GM21367 (cell line): ENCODE data around the gene TRIM47.
"Not testable (repeated sequence)": the region's sequence is repeated elsewhere in the genome, so short reads cannot be mapped to it uniquely, and the experiment has no call there.

Experiments used
- ATAC-seq: cut with Tn5 transposase; IDR thresholded peaks from one replicate; pipeline ENCODE4 v1.9.1; 2021; ENCODE audit not compliant: unreplicated experiment

The TRIM47 gene

GRCh38 chr17:75892556-75893224 is 14.3 kb upstream of the TRIM47 start:
- ATAC-seq = no peak

DNA sequence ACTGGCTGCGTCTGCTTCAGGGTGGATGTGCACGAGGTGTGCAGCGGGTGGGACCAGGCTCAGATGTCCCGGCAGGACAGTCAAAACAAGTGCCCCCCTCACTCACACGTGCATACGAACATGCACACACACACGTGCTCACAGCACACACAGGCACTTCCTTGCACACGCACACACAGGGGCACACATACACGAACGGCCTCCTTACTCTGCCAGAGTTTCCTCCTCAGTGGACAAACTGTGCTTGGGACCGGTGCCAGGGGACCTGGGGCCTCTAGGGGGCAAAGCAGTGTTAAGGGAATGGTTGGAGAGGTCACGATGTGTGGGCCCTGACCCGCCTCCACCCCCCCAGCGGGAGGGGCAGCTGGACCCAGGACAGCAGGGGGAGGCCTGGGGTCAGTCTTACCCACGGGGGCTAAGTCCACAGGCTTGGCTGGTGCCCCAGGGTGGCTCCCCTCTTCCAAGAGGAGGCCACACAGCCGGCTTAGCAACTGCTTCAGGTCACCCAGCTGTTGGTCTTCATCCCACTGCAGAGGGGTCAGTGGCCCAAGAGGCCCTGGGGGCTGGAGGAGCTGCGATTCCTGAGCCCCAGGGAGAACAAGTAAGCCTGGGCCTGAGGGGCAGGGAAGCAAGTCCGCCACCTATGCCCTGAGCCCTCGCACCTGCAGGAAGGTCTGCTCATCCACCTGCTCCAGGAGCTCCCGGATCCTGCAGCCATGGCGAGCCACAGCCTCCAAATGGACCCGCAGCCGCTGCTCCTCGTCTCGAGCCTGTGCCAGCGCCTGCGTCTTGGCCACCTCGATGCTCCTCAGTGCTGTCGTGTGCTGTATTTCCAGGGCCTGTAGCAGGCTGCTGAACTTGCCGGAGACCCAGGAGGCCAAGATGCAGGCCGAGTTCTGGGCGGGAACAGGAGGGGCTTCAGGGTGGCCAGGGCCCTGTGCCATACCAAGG is 13.5 kb upstream of the TRIM47 start:
- no peak for ATAC-seq

DNA sequence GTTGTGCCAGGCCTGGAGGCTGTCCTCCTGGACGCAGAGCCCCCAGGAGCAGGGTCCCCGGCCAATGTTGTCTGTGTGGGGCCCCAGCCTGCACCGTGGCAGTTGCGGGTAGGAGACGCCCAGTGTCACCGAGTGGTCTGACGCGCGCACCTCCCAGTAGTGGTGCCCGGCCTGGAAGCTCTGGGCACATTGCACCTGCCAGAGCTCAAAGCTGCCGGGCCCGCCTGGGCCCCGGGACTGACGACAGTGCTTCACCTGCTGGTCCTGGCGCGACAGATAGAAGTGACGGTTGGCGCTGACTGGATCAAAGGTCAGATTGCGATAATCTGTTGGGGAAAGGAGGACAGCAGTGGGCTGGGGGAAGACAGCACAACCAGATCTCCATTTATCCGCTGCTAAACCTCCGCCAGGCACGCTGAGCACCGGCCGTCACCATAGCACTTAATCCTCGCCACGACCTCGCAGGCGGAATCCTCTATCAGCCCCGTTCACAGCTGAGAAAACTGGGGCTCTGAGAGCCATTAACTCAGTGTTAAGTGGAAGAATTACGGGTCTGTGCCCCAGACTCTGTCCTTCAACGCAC is 12.7 kb upstream of the TRIM47 start:
- no peak for ATAC-seq

DNA sequence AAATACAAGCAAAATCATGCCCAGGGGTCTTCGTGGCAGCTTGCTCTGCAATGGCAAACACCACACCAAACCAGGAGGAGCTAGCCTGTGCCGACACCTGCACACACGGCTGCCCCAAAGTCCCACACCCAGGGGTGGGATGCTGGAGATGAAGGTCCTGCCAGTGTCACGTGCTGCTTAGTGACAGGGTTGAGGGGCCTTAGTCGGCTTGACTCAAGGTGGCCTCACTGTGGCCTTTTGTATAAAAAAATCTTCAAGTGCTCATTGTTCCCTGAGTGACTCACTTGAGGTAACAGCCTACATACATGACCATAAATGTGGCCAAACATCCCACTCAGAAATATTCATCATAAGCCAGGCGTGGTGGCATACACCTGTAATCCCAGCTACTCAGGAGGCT is 11.1 kb upstream of the TRIM47 start:
- no peak for ATAC-seq

GRCh38 chr17:75888484-75888883 is 10.1 kb upstream of the TRIM47 start:
- ATAC-seq = no peak

DNA sequence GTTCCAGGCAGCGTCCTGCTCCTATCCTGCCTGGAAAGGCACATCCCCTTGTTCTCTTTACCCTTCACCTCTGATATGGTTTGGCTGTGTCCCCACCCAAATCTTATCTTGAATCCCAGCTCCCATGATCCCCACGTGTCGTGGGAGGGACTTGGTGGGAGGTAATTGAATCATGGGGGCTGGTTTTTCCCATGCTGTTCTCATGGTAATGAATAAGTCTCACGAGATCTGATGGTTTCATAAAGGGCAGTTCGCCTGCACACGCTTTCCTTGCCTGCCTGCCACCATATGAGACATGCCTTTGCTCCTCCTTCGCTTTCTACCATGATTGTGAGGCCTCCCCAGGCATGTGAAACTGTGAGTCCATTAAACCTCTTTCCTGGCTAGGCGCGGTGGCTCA is 7.5 kb upstream of the TRIM47 start:
- not testable (repeated sequence) for ATAC-seq

DNA sequence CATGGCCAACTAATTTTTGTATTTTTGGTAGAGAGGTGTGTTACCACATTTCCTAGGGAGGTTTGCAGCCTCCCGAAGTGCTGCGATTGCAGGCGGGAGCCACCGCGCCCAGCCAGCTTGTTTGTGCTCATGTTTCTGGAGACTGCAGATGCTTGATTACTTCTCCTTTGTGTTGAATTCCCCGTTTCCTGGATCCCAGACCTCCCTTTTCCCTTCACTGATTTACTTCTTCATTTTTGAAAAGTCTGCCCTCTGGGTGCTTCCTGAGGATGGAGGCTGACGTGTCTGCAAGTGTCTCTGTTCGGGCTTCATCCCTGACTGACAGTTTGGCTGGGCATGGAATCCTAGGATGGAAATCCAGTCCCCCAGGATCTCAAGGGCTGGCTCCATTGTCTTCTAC is 7.0 kb upstream of the TRIM47 start:
- ATAC-seq = no peak

DNA sequence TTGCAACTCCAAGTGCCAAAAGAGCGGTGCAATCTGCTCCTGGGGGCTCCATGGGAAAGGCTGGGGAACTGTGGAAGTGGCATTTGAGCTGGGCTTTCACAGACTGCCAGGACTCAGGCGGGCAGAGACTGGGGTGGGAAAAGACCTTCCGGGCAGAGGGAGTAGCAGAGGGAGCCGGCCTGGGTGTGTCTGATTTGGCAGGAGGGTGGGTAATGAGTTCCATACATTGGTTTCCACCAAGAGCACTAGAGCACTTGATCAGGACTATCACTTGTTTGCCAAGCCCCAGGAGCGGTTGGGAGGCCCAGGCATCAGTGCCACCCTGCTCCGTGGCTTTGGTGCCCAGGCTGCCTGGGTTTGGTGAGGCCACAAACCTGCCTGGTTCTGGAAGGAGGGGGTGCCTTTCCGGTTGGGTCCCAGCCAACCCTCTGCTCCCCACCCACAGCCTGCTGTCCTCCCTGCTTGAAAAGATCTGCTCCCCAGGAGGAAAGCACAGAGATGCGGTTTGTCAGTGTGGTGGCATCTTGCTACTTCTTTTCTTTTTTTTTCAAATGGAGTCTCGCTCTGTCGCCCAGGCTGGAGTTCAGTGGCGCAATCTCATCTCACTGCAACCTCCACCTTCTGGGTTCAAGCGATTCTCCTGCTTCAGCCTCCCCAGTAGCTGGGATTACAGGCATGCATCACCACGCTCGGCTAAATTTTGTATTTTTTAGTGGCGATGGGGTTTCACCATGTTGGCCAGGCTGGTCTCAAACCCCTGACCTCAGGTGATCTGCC is 3.5 kb upstream of the TRIM47 start:
- ATAC-seq = no peak

- ATAC-seq = no peak
Observed at GRCh38 chr17:75880266-75880665, 1.9 kb upstream of the TRIM47 start.

GRCh38 chr17:75877752-75878173 is 618 bp downstream of the TRIM47 start:
- ATAC-seq = no peak

DNA sequence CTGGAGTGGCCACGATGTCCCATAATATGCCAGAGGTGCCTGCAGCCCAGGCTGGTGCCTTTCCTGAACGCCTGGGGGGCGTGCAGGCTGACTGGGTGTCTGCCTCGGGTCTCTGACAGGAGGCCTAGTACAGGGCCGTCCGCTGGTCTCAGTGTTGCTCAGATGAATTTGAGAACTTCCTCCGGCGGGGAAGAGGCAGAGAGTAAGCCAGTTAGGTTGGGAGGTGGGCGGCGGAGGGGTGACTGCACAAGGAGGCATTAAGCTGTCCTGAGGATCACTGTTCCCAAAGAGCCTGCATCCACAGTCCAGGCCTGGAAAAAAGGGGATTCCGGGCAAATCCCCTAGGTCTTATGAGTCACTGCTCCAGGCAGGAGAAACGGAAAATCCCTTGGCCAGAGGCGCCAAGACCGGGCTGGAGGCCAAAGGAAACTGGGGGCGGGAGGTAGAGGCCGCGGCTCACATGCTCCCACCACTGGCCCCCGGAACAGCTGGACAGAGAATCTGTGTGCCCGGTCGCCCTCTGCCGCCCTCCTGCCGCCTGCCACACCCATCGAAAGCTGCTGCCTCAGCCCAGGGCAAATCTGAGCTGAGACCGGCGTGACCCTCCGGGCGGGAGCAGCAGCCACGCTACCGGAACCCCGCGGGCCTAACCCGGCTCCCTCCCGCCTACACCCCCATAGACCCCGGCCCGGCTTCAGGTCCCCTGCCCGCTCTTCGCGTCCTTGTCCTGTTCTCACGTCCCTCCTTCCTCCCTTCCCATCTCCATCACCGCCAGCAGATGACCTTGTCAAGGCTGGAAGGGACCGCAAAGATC is 1.2 kb downstream of the TRIM47 start:
- no peak for ATAC-seq

GRCh38 chr17:75876190-75876937 is 2.0 kb downstream of the TRIM47 start:
- no peak for ATAC-seq

DNA sequence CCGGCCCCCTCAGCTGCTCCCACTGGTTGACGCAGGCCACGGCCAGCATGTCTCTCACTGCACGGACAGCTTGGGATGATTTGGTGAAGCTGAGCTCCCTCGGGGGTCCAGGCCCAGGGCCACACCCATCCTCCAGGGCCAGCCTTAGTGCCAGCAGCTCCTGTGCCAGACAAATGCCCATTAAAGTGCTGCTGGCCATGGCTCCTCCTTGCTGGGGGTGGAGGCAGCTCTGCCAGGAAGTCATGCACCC is 2.5 kb downstream of the TRIM47 start:
- no peak for ATAC-seq

DNA sequence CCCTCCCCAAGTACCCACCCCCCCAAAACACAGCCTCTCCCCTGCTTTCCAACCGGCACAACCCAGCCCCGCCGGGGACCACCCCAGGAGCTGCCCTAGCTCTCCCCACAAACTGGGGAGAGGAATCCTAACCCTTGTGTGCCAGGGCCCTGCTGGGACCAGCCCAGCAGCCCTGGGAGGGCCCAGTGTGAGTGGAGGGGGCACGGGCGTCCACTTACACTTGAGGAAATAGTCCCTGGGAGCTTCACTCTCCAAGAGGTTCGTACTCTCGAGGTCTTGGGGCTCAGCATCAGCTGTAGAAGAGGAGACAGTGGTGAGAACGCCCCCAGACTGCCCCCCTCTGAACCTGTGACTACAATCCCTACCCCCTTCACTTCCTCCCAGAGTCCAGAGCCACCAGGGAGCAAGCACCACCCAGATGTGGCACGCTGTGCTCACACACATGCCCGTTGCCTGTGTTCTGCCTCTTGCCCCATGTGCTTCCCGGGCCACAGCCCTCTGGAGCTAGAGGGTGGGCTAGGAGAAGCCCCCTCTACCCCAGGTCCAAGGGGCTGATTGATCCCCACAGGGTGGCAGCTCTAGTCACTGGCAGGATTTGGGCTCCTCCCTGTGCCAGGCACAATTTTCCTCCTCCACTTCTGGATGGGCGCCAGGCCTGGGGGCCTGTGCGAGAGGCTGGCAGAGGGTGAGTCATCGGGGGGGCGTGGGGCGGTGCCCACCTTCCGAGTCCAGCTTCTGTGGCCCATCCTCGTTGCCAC is 3.0 kb downstream of the TRIM47 start:
- no peak for ATAC-seq

DNA sequence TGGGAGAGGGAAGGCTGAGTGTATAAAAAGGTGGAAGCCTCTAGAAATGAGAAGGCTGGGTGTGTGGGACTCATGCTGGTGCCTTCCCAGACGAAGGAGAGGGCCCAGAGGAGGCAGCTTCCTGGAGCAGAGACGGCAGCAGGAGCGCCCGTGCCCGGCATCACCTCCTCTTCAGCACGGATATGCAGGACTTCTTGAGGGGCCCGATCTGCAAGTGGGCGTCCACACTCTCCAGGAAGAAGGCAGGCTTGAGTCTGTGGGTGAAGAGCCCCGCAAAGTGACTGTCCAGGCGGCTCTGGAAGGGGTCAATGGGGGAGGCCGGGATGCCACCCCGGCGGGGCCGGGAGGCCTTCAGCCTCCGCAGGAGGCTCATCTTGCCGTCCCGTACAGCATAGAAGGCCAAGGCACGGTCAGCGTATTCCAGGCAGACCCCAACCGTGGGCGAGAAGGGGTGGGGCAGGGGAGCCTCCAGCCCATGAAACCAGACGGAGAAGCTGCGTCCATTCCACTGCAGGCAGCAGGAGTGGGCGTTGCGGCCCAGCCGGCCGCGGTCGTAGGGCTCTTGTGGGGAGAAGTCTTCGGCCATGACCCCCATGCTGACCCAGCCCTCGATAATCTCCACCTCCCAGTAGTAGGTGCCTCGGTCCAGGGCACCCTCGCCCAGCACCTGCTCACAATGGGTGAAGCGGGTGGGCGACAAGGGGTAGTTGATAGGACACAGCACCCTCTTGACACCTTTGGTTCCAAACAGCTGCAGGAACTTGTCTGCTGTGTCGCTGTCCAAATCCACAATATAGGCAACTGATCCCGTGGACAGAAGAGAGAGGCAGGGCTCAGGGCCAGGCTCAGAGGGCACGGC is 3.8 kb downstream of the TRIM47 start:
- ATAC-seq = no peak

- ATAC-seq = no peak
Observed at GRCh38 chr17:75873587-75874322, 4.6 kb downstream of the TRIM47 start.
